Spleen (tissue), 7 donors: Measurements from ENCODE around the gene FGFBP1.

Source experiments
- POLR2A ChIP-seq, 3 donors: fragments of 450-650 bp; IDR thresholded peaks; one replicate each; pipeline ENCODE4 v1.5.1; 2017; ENCODE audit warnings: antibody characterized with exemption in 3 of 3, mild to moderate bottlenecking in 1 of 3
- TF ChIP-seq, protein P1 (sequence below), 11 experiments: fragments of 200-600 bp in 7 of 11; fragments of 450-650 bp in 4 of 11; sonication (generic) in 4 of 11; IDR thresholded peaks in 8 of 11; conservative IDR thresholded peaks in 3 of 11; 1 replicate in 7 of 11; 2 replicates in 4 of 11; pipeline versions ENCODE4 v1.4.0 to v1.8.0; 2016 to 2021; ENCODE audit warnings: antibody characterized with exemption in 11 of 11, inconsistent platforms in 4 of 11, mild to moderate bottlenecking in 1 of 11
- donor health status: DM: no; HTN: no; CAD: no; lungs with moderate emphysema.
- donor health status: DM: no; HTN: no; CAD: no.
- donor health status: DM: no; HTN: no; CAD: no.

GRCh38 chr4:15944895-15945294, 6.4 kb upstream of the FGFBP1 start:
- TF ChIP-seq, protein P1, sequence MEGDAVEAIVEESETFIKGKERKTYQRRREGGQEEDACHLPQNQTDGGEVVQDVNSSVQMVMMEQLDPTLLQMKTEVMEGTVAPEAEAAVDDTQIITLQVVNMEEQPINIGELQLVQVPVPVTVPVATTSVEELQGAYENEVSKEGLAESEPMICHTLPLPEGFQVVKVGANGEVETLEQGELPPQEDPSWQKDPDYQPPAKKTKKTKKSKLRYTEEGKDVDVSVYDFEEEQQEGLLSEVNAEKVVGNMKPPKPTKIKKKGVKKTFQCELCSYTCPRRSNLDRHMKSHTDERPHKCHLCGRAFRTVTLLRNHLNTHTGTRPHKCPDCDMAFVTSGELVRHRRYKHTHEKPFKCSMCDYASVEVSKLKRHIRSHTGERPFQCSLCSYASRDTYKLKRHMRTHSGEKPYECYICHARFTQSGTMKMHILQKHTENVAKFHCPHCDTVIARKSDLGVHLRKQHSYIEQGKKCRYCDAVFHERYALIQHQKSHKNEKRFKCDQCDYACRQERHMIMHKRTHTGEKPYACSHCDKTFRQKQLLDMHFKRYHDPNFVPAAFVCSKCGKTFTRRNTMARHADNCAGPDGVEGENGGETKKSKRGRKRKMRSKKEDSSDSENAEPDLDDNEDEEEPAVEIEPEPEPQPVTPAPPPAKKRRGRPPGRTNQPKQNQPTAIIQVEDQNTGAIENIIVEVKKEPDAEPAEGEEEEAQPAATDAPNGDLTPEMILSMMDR (IDR thresholded peaks at IDR 0.05 in 8 of 11, conservative IDR thresholded peaks at IDR 0.05 in 3 of 11) = no peak
- no peak for TF ChIP-seq POLR2A (IDR thresholded peaks at IDR 0.05)
